Measurements from ENCODE around the gene COBL.

COBL gene

DNA sequence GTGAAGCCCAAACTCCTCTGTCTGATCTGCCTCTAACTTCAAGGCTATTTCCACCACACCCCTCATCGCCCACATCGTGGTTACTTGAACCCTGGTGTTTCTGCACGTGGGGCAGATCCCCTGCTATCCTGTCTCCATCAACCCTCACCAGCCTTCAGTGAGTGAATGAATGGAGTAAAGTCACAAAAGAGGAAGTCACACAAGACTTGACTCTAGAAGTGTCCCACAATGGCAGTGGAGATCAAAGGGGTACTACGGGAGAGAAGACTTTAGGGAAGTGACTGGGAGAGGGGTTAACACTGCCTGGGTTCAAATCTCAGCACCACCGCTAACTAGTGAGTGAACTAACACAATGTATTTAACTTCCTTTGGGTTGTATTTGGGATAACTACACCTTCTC lies 85.9 kb downstream of the COBL start:
- TF ChIP-seq, protein P1, sequence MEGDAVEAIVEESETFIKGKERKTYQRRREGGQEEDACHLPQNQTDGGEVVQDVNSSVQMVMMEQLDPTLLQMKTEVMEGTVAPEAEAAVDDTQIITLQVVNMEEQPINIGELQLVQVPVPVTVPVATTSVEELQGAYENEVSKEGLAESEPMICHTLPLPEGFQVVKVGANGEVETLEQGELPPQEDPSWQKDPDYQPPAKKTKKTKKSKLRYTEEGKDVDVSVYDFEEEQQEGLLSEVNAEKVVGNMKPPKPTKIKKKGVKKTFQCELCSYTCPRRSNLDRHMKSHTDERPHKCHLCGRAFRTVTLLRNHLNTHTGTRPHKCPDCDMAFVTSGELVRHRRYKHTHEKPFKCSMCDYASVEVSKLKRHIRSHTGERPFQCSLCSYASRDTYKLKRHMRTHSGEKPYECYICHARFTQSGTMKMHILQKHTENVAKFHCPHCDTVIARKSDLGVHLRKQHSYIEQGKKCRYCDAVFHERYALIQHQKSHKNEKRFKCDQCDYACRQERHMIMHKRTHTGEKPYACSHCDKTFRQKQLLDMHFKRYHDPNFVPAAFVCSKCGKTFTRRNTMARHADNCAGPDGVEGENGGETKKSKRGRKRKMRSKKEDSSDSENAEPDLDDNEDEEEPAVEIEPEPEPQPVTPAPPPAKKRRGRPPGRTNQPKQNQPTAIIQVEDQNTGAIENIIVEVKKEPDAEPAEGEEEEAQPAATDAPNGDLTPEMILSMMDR (IDR thresholded peaks at IDR 0.05; ENCODE audit: low read depth, low read length) = no peak
- no peak overlapping the region for H3K4me3 ChIP-seq (ENCODE audit: low read depth, low read length)
- in situ Hi-C loops (cut with HindIII; ENCODE audit: low sequenced_read_pairs) = no loop called here
- DNase-seq (ENCODE audit: low read depth, low spot score) = no peak

DNA sequence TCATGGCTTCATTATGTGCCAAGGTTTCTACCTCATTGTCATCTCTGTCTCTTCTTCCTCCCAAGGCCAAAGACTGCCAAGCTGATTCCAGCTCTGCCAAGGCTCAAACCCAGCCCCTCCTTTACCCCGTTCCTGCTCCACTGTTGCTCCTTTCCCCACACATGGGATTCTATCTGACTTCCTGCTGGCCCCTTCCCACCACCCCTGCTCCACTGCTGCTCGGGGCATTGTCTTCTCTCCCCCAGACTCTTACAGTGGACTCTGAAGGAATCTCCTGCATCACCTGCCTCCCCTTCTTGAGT lies 86.3 kb downstream of the COBL start:
- in situ Hi-C loops (cut with HindIII; ENCODE audit: low sequenced_read_pairs) = no loop called here
- no peak overlapping the region for H3K4me3 ChIP-seq (ENCODE audit: low read depth, low read length)
- no peak for DNase-seq (ENCODE audit: low read depth, low spot score)
- TF ChIP-seq, protein P1 (IDR thresholded peaks at IDR 0.05; ENCODE audit: low read depth, low read length) = no peak

DNA sequence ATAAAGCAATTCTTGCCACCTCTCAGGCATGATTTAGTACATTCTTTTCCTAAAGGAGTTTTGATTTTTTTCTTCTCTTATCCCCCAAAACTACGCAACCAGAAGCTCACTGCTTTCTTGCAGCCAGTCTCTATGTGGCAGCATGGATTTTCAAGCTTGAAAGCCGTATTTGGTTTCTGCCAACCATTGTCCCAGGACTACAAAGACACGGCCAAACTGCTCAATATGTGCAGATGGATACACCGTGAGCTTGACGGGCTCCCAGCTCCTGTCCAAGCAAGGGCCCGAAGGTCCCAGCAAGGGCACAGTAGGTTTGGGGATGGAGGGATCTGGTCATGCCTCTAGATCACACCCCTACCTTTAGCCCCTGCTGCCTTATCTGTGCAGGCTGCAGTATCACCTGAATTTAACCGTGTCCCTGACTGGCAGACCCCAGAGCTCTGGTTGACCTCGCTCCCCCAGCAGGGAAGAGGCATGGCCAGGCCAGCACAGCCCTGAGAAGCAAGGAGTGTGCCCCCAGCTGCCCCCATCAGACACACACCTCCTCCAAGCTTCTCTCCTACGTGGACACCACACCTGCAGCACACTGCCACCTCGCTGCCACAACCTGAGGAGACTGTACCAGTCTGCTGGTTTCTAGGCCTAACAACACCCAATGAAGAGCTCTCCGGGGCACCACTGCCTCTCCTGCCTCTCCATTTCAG lies 86.8 kb downstream of the COBL start:
- DNase-seq (ENCODE audit: low read depth, low spot score) = no peak
- TF ChIP-seq, protein P1 (IDR thresholded peaks at IDR 0.05; ENCODE audit: low read depth, low read length) = no peak
- no peak overlapping the region for H3K4me3 ChIP-seq (ENCODE audit: low read depth, low read length)
- in situ Hi-C loops (cut with HindIII; ENCODE audit: low sequenced_read_pairs) = no loop called here

DNA sequence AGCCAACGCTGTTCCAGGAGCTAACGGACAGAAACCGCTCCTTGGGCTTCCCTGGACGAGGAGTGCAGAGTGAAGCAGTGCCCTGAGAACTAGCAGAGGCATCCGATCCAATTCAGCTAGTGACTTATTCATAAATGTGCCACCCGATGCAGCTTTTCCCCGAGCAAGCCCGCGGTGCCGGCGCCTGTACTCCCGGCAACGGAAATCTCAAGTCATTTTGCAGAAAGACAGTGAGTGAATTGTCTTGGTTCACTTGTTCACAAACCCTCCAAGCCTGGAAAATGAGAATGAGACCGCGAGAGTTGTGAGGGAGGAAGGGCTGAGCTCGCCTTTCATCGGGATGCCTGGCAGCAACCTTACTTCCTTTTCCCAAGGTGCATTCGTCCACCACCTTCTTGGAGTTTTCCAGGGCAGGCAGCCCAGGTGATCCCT lies 87.5 kb downstream of the COBL start:
- H3K4me3 ChIP-seq (ENCODE audit: low read depth, low read length) = no peak overlapping the region
- DNase-seq (ENCODE audit: low read depth, low spot score) = no peak
- in situ Hi-C loops (cut with HindIII; ENCODE audit: low sequenced_read_pairs) = no loop called here
- TF ChIP-seq, protein P1 (IDR thresholded peaks at IDR 0.05; ENCODE audit: low read depth, low read length) = no peak

DNA sequence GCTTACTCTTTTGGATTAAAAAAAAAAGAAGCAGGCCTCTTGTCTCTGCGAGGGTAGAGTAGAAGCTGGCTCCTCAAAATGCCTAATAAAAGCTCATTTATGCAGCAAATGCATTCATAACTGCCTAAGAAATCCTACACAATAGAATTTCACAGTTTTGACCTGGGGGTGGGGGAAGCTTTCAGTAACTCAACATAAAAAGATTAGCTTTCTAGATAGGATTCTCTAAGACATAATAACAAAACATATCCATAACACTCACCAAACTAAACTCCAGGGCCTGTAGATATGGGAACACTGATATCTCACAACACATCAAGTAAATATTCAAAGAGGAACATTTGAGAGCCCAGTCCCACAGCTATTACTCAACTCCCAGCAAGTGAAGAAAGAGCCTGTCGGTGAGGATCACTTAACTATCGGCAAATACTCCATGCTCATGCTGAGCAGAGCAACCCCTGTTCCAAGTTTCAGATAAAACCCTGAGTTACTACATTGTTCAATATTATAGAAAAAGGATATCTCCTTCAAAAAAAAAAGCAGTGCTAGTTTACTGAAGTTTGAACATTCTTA lies 88.1 kb downstream of the COBL start:
- in situ Hi-C loops (cut with HindIII; ENCODE audit: low sequenced_read_pairs) = no loop called here
- H3K4me3 ChIP-seq (ENCODE audit: low read depth, low read length) = no peak overlapping the region
- TF ChIP-seq, protein P1 (IDR thresholded peaks at IDR 0.05; ENCODE audit: low read depth, low read length) = no peak
- DNase-seq (ENCODE audit: low read depth, low spot score) = no peak

DNA sequence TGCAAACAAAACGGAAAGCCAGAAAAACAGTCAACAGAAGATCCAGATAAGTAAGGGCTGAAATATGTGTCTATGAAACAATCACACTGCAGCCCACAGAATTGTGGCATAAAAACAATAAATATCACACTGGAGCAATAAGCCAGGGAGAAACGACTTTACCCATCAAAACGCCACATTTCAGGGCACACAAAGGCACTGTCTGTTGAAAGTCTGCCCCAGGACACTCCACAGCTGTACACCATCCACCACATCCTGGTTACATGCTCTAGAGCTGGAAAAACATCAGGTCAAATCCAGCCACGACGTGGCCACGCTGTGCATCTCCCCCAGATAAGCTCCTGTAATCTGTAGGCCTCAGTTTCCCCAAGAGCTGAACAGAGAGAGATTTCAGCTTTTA lies 88.7 kb downstream of the COBL start:
- in situ Hi-C loops (cut with HindIII; ENCODE audit: low sequenced_read_pairs) = no loop called here
- DNase-seq (ENCODE audit: low read depth, low spot score) = no peak
- H3K4me3 ChIP-seq (ENCODE audit: low read depth, low read length) = no peak overlapping the region
- TF ChIP-seq, protein P1 (IDR thresholded peaks at IDR 0.05; ENCODE audit: low read depth, low read length) = no peak
